ENCODE results near the gene NRP1. TPM values are rescaled to one million over a fixed set of nuclear protein-coding genes. Genes with fewer than 3 reads are reported as not detected.
A peak's percentile ranks its signal among the peaks of the same experiment; 100 is the strongest.

NRP1 gene
- polyA plus RNA-seq, 1 of the 3 experiments (the other 2 are of a cell fraction), result 129 TPM

DNA sequence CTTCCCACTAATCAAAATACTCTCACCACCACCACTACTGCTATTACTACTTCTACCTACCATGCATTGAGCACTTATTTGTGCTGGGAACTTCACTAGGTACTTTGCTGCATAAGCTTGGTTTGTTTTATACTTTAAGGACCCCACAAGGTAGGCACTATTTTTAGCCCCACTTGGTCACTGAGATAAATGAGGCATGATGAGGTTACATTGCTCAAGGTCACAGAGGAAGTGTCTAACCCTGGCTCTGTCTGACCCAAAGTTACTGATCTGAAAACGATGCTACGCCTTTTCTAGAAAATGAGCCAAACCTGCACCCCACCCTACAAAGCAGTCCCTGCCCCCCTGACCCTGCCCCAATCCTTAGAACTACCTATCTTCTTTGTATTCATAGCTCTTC, 35.6 kb downstream of the NRP1 start:
- Histone ChIP-seq H3K9me3 (no peaks in the 10 kb centered on the region), H3K9me2 (no peaks in the 10 kb centered on the region), H3K9ac (no peak overlapping the region), H4K20me1 (ENCODE audit: insufficient read depth) (peaks cover 97% of the 10 kb centered on the region), H3F3A (replicated peaks; ENCODE audit: insufficient read depth) (peaks cover 35% of the 10 kb centered on the region), H3K27ac (ENCODE audit: low read depth in 2 of 2, low read length in 1 of 2) (peak overlapping the region in 1 of 2 experiments; percentile 37; a peak in 1 of 4 replicates), H3K4me1 (ENCODE audit: control insufficient read depth in 1 of 2, insufficient read depth in 2 of 2, low read depth in 1 of 2, low read length in 1 of 2) (no peaks in the 10 kb centered on the region; a peak in 3 of 4 replicates), H2AFZ (ENCODE audit: low read depth) (no peak overlapping the region), H3K4me3 (ENCODE audit: low read depth in 2 of 2, low read length in 1 of 2) (no peak overlapping the region), H3K79me2 (ENCODE audit: insufficient read depth) (peaks cover 100% of the 10 kb centered on the region), H3K27me3 (ENCODE audit: insufficient read depth) (no peaks in the 10 kb centered on the region), H3K4me2 (no peak overlapping the region), H3K36me3 (replicated peaks in 1 of 2; ENCODE audit: control insufficient read depth in 1 of 2, insufficient read depth in 2 of 2, low read length in 1 of 2) (peaks cover 8 to 51% of the 10 kb centered on the region in 2 experiments)
- ChIA-PET POLR2A (no interaction called here), CTCF (interaction anchor here (0.8 to 1.4 kb wide), 3 partner anchors 8 to 105 kb away, joined by 3 read pairs; no protein-coding TSS in a partner anchor)
- 100% methylated on average over 2 of the region's 2 CpGs for WGBS (ENCODE audit: low lambda C conversion rate)
- TF ChIP-seq RCOR1 (IDR thresholded peaks at IDR 0.05; ENCODE audit: low read length), result no peak
- TF ChIP-seq TCF12 (IDR thresholded peaks at IDR 0.05), result no peak
- no peak for TF ChIP-seq EZH2phosphoT487 (IDR thresholded peaks at IDR 0.05; ENCODE audit: borderline replicate concordance, low read depth)
- TF ChIP-seq, protein P1, sequence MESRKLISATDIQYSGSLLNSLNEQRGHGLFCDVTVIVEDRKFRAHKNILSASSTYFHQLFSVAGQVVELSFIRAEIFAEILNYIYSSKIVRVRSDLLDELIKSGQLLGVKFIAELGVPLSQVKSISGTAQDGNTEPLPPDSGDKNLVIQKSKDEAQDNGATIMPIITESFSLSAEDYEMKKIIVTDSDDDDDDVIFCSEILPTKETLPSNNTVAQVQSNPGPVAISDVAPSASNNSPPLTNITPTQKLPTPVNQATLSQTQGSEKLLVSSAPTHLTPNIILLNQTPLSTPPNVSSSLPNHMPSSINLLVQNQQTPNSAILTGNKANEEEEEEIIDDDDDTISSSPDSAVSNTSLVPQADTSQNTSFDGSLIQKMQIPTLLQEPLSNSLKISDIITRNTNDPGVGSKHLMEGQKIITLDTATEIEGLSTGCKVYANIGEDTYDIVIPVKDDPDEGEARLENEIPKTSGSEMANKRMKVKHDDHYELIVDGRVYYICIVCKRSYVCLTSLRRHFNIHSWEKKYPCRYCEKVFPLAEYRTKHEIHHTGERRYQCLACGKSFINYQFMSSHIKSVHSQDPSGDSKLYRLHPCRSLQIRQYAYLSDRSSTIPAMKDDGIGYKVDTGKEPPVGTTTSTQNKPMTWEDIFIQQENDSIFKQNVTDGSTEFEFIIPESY (IDR thresholded peaks at IDR 0.05; ENCODE audit: borderline replicate concordance, low read depth), result no peak
- no peak for TF ChIP-seq SIN3A (IDR thresholded peaks at IDR 0.05; ENCODE audit: borderline replicate concordance, low read depth, low read length)
- no peak for TF ChIP-seq CHD2 (IDR thresholded peaks at IDR 0.05; ENCODE audit: low read length, partially characterized antibody)
- TF ChIP-seq TEAD4 (IDR thresholded peaks at IDR 0.05; ENCODE audit: borderline replicate concordance, insufficient read depth), result no peak
- TF ChIP-seq, protein P2, sequence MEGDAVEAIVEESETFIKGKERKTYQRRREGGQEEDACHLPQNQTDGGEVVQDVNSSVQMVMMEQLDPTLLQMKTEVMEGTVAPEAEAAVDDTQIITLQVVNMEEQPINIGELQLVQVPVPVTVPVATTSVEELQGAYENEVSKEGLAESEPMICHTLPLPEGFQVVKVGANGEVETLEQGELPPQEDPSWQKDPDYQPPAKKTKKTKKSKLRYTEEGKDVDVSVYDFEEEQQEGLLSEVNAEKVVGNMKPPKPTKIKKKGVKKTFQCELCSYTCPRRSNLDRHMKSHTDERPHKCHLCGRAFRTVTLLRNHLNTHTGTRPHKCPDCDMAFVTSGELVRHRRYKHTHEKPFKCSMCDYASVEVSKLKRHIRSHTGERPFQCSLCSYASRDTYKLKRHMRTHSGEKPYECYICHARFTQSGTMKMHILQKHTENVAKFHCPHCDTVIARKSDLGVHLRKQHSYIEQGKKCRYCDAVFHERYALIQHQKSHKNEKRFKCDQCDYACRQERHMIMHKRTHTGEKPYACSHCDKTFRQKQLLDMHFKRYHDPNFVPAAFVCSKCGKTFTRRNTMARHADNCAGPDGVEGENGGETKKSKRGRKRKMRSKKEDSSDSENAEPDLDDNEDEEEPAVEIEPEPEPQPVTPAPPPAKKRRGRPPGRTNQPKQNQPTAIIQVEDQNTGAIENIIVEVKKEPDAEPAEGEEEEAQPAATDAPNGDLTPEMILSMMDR (IDR thresholded peaks at IDR 0.05), result no peak
- TF ChIP-seq IRF3 (IDR thresholded peaks at IDR 0.05; ENCODE audit: low read depth, low read length), result no peak
- no peak for TF ChIP-seq JUND (IDR thresholded peaks at IDR 0.05)
- no peak for TF ChIP-seq FOXJ3 (CRISPR knock-in tag; IDR thresholded peaks at IDR 0.05)
- TF ChIP-seq FOXM1 (IDR thresholded peaks at IDR 0.05; ENCODE audit: low read depth), result no peak
- no peak for TF ChIP-seq MEF2A (IDR thresholded peaks at IDR 0.05; ENCODE audit: borderline replicate concordance, low read depth)
- no peak for TF ChIP-seq EP300 (IDR thresholded peaks at IDR 0.05; ENCODE audit: borderline replicate concordance in 1 of 2, low read depth in 1 of 2, low read length in 1 of 2)
- no peak for DNase-seq

Data from SK-N-SH (cell line).